ENCODE data around the gene FAM200B.

FAM200B gene

GRCh38 chr4:15681372-15682241 lies at the start of gene FAM200B:
FAM200B (plus strand) TSS chr4:15681827; CDS start chr4:15686978, 5,151 bp downstream.
- DNase-seq: peak; percentile 97

GRCh38 chr4:15636818-15637217 lies 44.8 kb upstream of the FAM200B start:
- DNase-seq: no peak

- no peak for DNase-seq
Observed at GRCh38 chr4:15638418-15638817, 43.2 kb upstream of the FAM200B start.

GRCh38 chr4:15648600-15648999 lies 33.0 kb upstream of the FAM200B start:
- no peak for DNase-seq

GRCh38 chr4:15649914-15650545 lies 31.6 kb upstream of the FAM200B start:
- DNase-seq: peak; percentile 84

- DNase-seq: peak; percentile 42
Observed at GRCh38 chr4:15651676-15652075, 30.0 kb upstream of the FAM200B start.

- no peak for DNase-seq
Observed at GRCh38 chr4:15652191-15652590, 29.4 kb upstream of the FAM200B start.

GRCh38 chr4:15652841-15653240 lies 28.8 kb upstream of the FAM200B start:
- DNase-seq: no peak

GRCh38 chr4:15653420-15653819 lies 28.2 kb upstream of the FAM200B start:
- DNase-seq: no peak

GRCh38 chr4:15653864-15654592 lies 27.6 kb upstream of the FAM200B start:
- peak; percentile 26 for DNase-seq

GRCh38 chr4:15654593-15655222 lies 26.9 kb upstream of the FAM200B start:
- peak; percentile 38 for DNase-seq

- DNase-seq: peak; percentile 84
Observed at GRCh38 chr4:15655223-15656037, 26.2 kb upstream of the FAM200B start, which contains the start of gene FBXL5. FBXL5 (minus strand) TSS chr4:15655357; CDS start chr4:15655287, 70 bp downstream.

- no peak for DNase-seq
Observed at GRCh38 chr4:15656038-15656470, 25.6 kb upstream of the FAM200B start.

- DNase-seq: no peak
Observed at GRCh38 chr4:15657366-15657765, 24.3 kb upstream of the FAM200B start.

GRCh38 chr4:15658136-15658770 lies 23.4 kb upstream of the FAM200B start:
- DNase-seq: no peak

- no peak for DNase-seq
Observed at GRCh38 chr4:15658781-15659180, 22.8 kb upstream of the FAM200B start.

- peak; percentile 7 for DNase-seq
Observed at GRCh38 chr4:15659768-15660570, 21.7 kb upstream of the FAM200B start.

- no peak for DNase-seq
Observed at GRCh38 chr4:15665753-15666365, 15.8 kb upstream of the FAM200B start.

GRCh38 chr4:15667006-15667405 lies 14.6 kb upstream of the FAM200B start:
- DNase-seq: no peak
